H1 (cell line): ENCODE data around the gene KRT13. TPM values are rescaled to one million over a fixed set of nuclear protein-coding genes. Genes with fewer than 3 reads are reported as not detected.

Experiments
- CTCF ChIA-PET: fragments of 300-600 bp; sonication (Branson Sonifier 250); formaldehyde crosslinking; loops from one replicate; lab custom pipeline; 2021; ENCODE audit not compliant: partially characterized antibody; lab: Charles Lee
- POLR2A ChIA-PET: fragments of 300-600 bp; sonication (Branson Sonifier 250); formaldehyde crosslinking; loops from one replicate; lab custom pipeline; 2021; ENCODE audit warnings: inconsistent platforms; ENCODE audit not compliant: partially characterized antibody; lab: Charles Lee
- DNase-seq, 2 experiments: peaks; one replicate each; pipeline versions ENCODE4 v3.0.0 to v3.0.0-alpha.2; 2010 to 2022; ENCODE audit warnings: low spot score in 2 of 2, low read depth in 1 of 2, mixed read lengths in 1 of 2
- FAIRE-seq: peaks from 2 replicates; lab custom pipeline; 2011; peaks lifted over from hg19 to GRCh38; lab: Jason Lieb, UNC
- H2AFZ ChIP-seq: 2 replicates; pipeline ENCODE4 v1.8.1; 2012; ENCODE audit warnings: low read length, inconsistent platforms
- H2AK5ac ChIP-seq: 2 replicates; pipeline ENCODE4 v1.6.1; 2013; ENCODE audit warnings: low read depth, low read length
- H2BK120ac ChIP-seq: replicated peaks from 2 replicates; pipeline ENCODE3; 2013; ENCODE audit warnings: low read depth, low read length, inconsistent platforms
- H2BK12ac ChIP-seq: 2 replicates; pipeline ENCODE4 v1.6.1; 2013; ENCODE audit warnings: low read depth, low read length
- H2BK15ac ChIP-seq: 2 replicates; pipeline ENCODE4 v1.6.1; 2013; ENCODE audit warnings: low read length
- H2BK20ac ChIP-seq: 2 replicates; pipeline ENCODE4 v1.6.1; 2013; ENCODE audit warnings: low read length
- H2BK5ac ChIP-seq: 2 replicates; pipeline ENCODE4 v1.6.1; 2013; ENCODE audit warnings: low read depth, low read length
- H3K14ac ChIP-seq: 2 replicates; pipeline ENCODE4 v1.6.1; 2013; ENCODE audit warnings: inconsistent platforms; ENCODE audit not compliant: insufficient read length
- H3K18ac ChIP-seq: 2 replicates; pipeline ENCODE4 v1.6.1; 2013; ENCODE audit warnings: low read length; ENCODE audit errors: extremely low read depth
- H3K23ac ChIP-seq: 2 replicates; pipeline ENCODE4 v1.6.1; 2013; ENCODE audit warnings: inconsistent platforms; ENCODE audit not compliant: insufficient read length
- H3K23me2 ChIP-seq: 2 replicates; pipeline ENCODE4 v1.6.1; 2013; ENCODE audit warnings: low read depth, low read length
- H3K27ac ChIP-seq: 2 replicates; pipeline ENCODE4 v1.6.1; 2011; ENCODE audit warnings: low read depth, low read length, inconsistent platforms
- H3K27me3 ChIP-seq, 4 experiments: replicated peaks in 1 of 4; 1 replicate in 1 of 4; 2 replicates in 3 of 4; pipeline versions ENCODE4 v1.6.1 to v1.8.1; 2011 to 2013; ENCODE audit warnings: low read length in 3 of 4, mild to moderate bottlenecking in 3 of 4, inconsistent platforms in 2 of 4, mixed read lengths in 2 of 4, moderate library complexity in 1 of 4; ENCODE audit not compliant: control insufficient read depth in 3 of 4, insufficient read depth in 3 of 4; ENCODE audit errors: extremely low read depth in 1 of 4
- H3K36me3 ChIP-seq, 4 experiments: 2 replicates each; pipeline versions ENCODE4 v1.6.1 to v1.8.1; 2011 to 2013; ENCODE audit warnings: mild to moderate bottlenecking in 4 of 4, low read length in 3 of 4, moderate library complexity in 2 of 4, control low read depth in 1 of 4, inconsistent platforms in 1 of 4; ENCODE audit not compliant: insufficient read depth in 4 of 4, control insufficient read depth in 2 of 4
- H3K4ac ChIP-seq: replicated peaks from 2 replicates; pipeline ENCODE3; 2013; ENCODE audit warnings: low read length, low read depth, mixed read lengths, inconsistent platforms; ENCODE audit not compliant: insufficient read length
- H3K4me1 ChIP-seq, 4 experiments: replicated peaks in 1 of 4; 1 replicate in 1 of 4; 2 replicates in 3 of 4; pipeline versions ENCODE4 v1.6.1 to v1.8.1; 2011 to 2013; ENCODE audit warnings: low read length in 3 of 4, inconsistent platforms in 2 of 4, mixed read lengths in 1 of 4; ENCODE audit not compliant: insufficient read depth in 4 of 4, control insufficient read depth in 3 of 4
- H3K4me2 ChIP-seq, 2 experiments: 2 replicates each; pipeline versions ENCODE4 v1.6.1 to v1.8.1; 2011 to 2013; ENCODE audit warnings: low read depth in 2 of 2, low read length in 2 of 2, control low read depth in 1 of 2, inconsistent platforms in 1 of 2, mild to moderate bottlenecking in 1 of 2; ENCODE audit not compliant: insufficient read depth in 1 of 2
- H3K4me3 ChIP-seq, 4 experiments: fragments of 200-600, 300-600 bp in 1 of 4; sonication (generic), shearing (Covaris generic), sonication (Bioruptor Twin) in 1 of 4; 2 replicates each; pipeline versions ENCODE4 v1.5.1 to v1.8.1; 2011 to 2016; ENCODE audit warnings: low read length in 4 of 4, low read depth in 3 of 4, control low read depth in 2 of 4, inconsistent platforms in 2 of 4, mild to moderate bottlenecking in 2 of 4, mixed read lengths in 1 of 4, moderate library complexity in 1 of 4; ENCODE audit not compliant: insufficient read depth in 2 of 4; ENCODE audit errors: extremely low read depth in 1 of 4
- H3K56ac ChIP-seq: replicated peaks from 2 replicates; pipeline ENCODE3; 2013; ENCODE audit warnings: low read depth, mild to moderate bottlenecking, mixed read lengths, low read length, inconsistent platforms; ENCODE audit not compliant: insufficient read length
- H3K79me1 ChIP-seq: 2 replicates; pipeline ENCODE4 v1.6.1; 2013; ENCODE audit warnings: low read depth, low read length, control low read depth
- H3K79me2 ChIP-seq, 2 experiments: 2 replicates each; pipeline versions ENCODE4 v1.6.1 to v1.8.1; 2012 to 2013; ENCODE audit warnings: low read length in 2 of 2, mild to moderate bottlenecking in 2 of 2, inconsistent platforms in 1 of 2; ENCODE audit not compliant: insufficient read depth in 2 of 2, control insufficient read depth in 1 of 2
- H3K9ac ChIP-seq, 4 experiments: replicated peaks in 1 of 4; 1 replicate in 1 of 4; 2 replicates in 3 of 4; pipeline versions ENCODE4 v1.6.1 to v1.8.1; 2011 to 2013; ENCODE audit warnings: low read depth in 3 of 4, low read length in 3 of 4, control low read depth in 2 of 4, mild to moderate bottlenecking in 2 of 4, moderate library complexity in 2 of 4, inconsistent platforms in 1 of 4; ENCODE audit errors: extremely low read depth in 1 of 4
- H3K9me3 ChIP-seq, 2 experiments: 2 replicates each; pipeline versions ENCODE4 v1.6.1 to v1.8.1; 2012 to 2013; ENCODE audit warnings: mild to moderate bottlenecking in 2 of 2, moderate library complexity in 2 of 2, control low read depth in 1 of 2, inconsistent platforms in 1 of 2, low read depth in 1 of 2, low read length in 1 of 2, mixed read lengths in 1 of 2; ENCODE audit not compliant: insufficient read depth in 2 of 2
- H4K20me1 ChIP-seq, 2 experiments: replicated peaks in 1 of 2; 2 replicates each; pipeline versions ENCODE3 to v1.8.1; 2011 to 2013; ENCODE audit warnings: inconsistent platforms in 2 of 2, low read length in 2 of 2, mild to moderate bottlenecking in 1 of 2; ENCODE audit not compliant: insufficient read depth in 2 of 2, control insufficient read depth in 1 of 2
- H4K5ac ChIP-seq: 2 replicates; pipeline ENCODE4 v1.6.1; 2013; ENCODE audit warnings: low read length, low read depth, mixed read lengths, inconsistent platforms; ENCODE audit not compliant: insufficient read length
- H4K8ac ChIP-seq: 2 replicates; pipeline ENCODE4 v1.8.0; 2013; ENCODE audit warnings: mild to moderate bottlenecking, moderate library complexity, low read length, inconsistent platforms; ENCODE audit not compliant: insufficient read depth; ENCODE audit errors: extremely low read depth
- H4K91ac ChIP-seq: replicated peaks from 2 replicates; pipeline ENCODE3; 2013; ENCODE audit warnings: low read length, mixed read lengths, inconsistent platforms; ENCODE audit not compliant: insufficient read length
- ASH2L ChIP-seq: fragments of 200-600, 300-600 bp; sonication (generic); IDR thresholded peaks from one replicate; pipeline ENCODE4 v1.7.1; 2017; ENCODE audit warnings: low read length
- BACH1 ChIP-seq: IDR thresholded peaks from 2 replicates; pipeline ENCODE4 v1.6.1; 2012; ENCODE audit warnings: low read length, improper control_type of control experiment
- CHD1 ChIP-seq: IDR thresholded peaks from 2 replicates; pipeline ENCODE4 v1.6.1; 2012; ENCODE audit warnings: low read depth, low read length, improper control_type of control experiment
- EZH2 ChIP-seq: fragments of 200-600 bp; sonication (generic); IDR thresholded peaks from 2 replicates; pipeline ENCODE4 v1.7.1; 2012; ENCODE audit warnings: low read depth, mild to moderate bottlenecking, moderate library complexity, low read length, inconsistent platforms; ENCODE audit not compliant: severe bottlenecking
- GTF2F1 ChIP-seq: IDR thresholded peaks from 2 replicates; pipeline ENCODE4 v1.6.1; 2012; ENCODE audit warnings: low read depth, low read length, improper control_type of control experiment, borderline replicate concordance
- HDAC6 ChIP-seq: IDR thresholded peaks from one replicate; pipeline ENCODE4 v1.7.1; 2012; ENCODE audit warnings: low read depth, mild to moderate bottlenecking, inconsistent platforms, low read length, moderate library complexity
- KDM4A ChIP-seq: IDR thresholded peaks from one replicate; pipeline ENCODE4 v1.7.1; 2012; ENCODE audit warnings: low read depth, mild to moderate bottlenecking, moderate library complexity, low read length, inconsistent platforms; ENCODE audit not compliant: severe bottlenecking
- MAFK ChIP-seq: IDR thresholded peaks from 2 replicates; pipeline ENCODE4 v1.6.1; 2012; ENCODE audit warnings: low read depth, mild to moderate bottlenecking, improper control_type of control experiment, low read length
- RFX5 ChIP-seq: IDR thresholded peaks from 2 replicates; pipeline ENCODE4 v1.6.1; 2011; ENCODE audit warnings: low read depth, low read length, improper control_type of control experiment, borderline replicate concordance
- SAP30 ChIP-seq: fragments of 300-600 bp; sonication (generic); IDR thresholded peaks from 2 replicates; pipeline ENCODE4 v1.7.1; 2012; ENCODE audit warnings: low read length, moderate library complexity, mild to moderate bottlenecking, inconsistent platforms; ENCODE audit not compliant: insufficient read depth, insufficient replicate concordance
- SIN3A ChIP-seq, 2 experiments: IDR thresholded peaks in 1 of 2; conservative IDR thresholded peaks in 1 of 2; 2 replicates each; pipeline ENCODE4 v1.6.1; 2011 to 2012; ENCODE audit warnings: low read length in 2 of 2, improper control_type of control experiment in 1 of 2, low read depth in 1 of 2, mild to moderate bottlenecking in 1 of 2
- SP1 ChIP-seq: IDR thresholded peaks from 2 replicates; pipeline ENCODE4 v1.6.1; 2011; ENCODE audit warnings: low read depth, low read length
- SP4 ChIP-seq: IDR thresholded peaks from 2 replicates; pipeline ENCODE4 v1.6.1; 2012; ENCODE audit warnings: low read length, inconsistent platforms
- WGBS, 2 experiments: shearing (Covaris generic) in 1 of 2; methylation state at CpG; one replicate each; pipeline versions ENCODE4 v1.1.6 to v1.1.7; 2013 to 2015; ENCODE audit warnings: low lambda C conversion rate in 2 of 2, mixed read lengths in 2 of 2, inconsistent platforms in 1 of 2, low coverage in 1 of 2, missing lambda C conversion rate in 1 of 2; ENCODE audit not compliant: insufficient replicate concordance in 2 of 2, insufficient coverage in 1 of 2, insufficient read length in 1 of 2; ENCODE audit errors: extremely low coverage in 1 of 2, missing lambda C conversion rate in 1 of 2; 5-methylcytosine and 5-hydroxymethylcytosine counted together
- polyA plus RNA-seq, 7 experiments: library from polyadenylated mRNA; depleted of rRNA in 3 of 7; stranded (reverse) in 5 of 7; unstranded in 2 of 7; fragments of >200 nt in 5 of 7; fragments of 200-250 nt in 2 of 7; gene quantifications; 1 replicate in 5 of 7; 2 replicates in 1 of 7; 4 replicates in 1 of 7; pipeline versions ENCODE4 v1.2.1 to v1.2.3, GENCODE V29; 2011 to 2013; ENCODE audit warnings: missing spikeins in 2 of 7, mixed read lengths in 2 of 7
- total RNA-seq: library from RNA; stranded (reverse); fragmentation: NEBNext Ultra II Directional; extraction: Animal tissue kit (Norgen Biotek cat#: 25700); gene quantifications from 2 replicates; pipeline ENCODE4 v1.2.1, GENCODE V29; 2021

Gene KRT13
- total and polyA plus RNA-seq, 2 of the 8 experiments (the other 6 are each of a cell fraction or from before 2014, with no cell fraction given) = 0.09 TPM; not detected in 1

- no peak overlapping the region for H3K4me2 ChIP-seq
- H4K91ac ChIP-seq = no peak overlapping the region
- H3K23ac ChIP-seq = no peak overlapping the region
- H3K4ac ChIP-seq = no peak overlapping the region
- H3K27me3 ChIP-seq = no peaks in the 10 kb centered on the region; a peak in 1 of 7 replicates
- H3K14ac ChIP-seq = no peak overlapping the region
- no peak overlapping the region for H4K5ac ChIP-seq
- H3K4me3 ChIP-seq = no peak overlapping the region
- 88% methylated on average over 1 of the region's 1 CpG; no CpG with 5 or more reads in 1 of the 2 experiments for WGBS, 2 experiments
- H3K79me2 ChIP-seq = peaks cover 0 to 4% of the 10 kb centered on the region in 2 experiments; a peak in 3 of 4 replicates
- no peak overlapping the region for H3K18ac ChIP-seq
- H2AK5ac ChIP-seq = no peak overlapping the region
- H3K4me1 ChIP-seq = peaks cover 6 to 22% (median 12%) of the 10 kb centered on the region in 4 experiments
- H3K36me3 ChIP-seq = no peaks in the 10 kb centered on the region
- H2BK12ac ChIP-seq = no peak overlapping the region
- FAIRE-seq (no peak), DNase-seq (no peak)
- H3K9me3 ChIP-seq = no peaks in the 10 kb centered on the region
- no peaks in the 10 kb centered on the region for H3K79me1 ChIP-seq
- POLR2A ChIA-PET = interaction anchor here (1.4 kb wide), 1 partner anchor 156 kb away, joined by 4 read pairs; the partner anchor contains the start of gene EIF1
- no peak overlapping the region for H2BK120ac ChIP-seq
- CTCF ChIA-PET = interaction anchor here (0.6 to 7.4 kb wide), 6 partner anchors 10 to 38 kb away, joined by 3 to 79 read pairs (median 4); no protein-coding TSS in a partner anchor
- no peak overlapping the region for H3K27ac ChIP-seq
- no peak overlapping the region for H2BK5ac ChIP-seq
- peaks cover 3% of the 10 kb centered on the region; the same call in 1 of the 2 replicates for H3K23me2 ChIP-seq
- H3K9ac ChIP-seq = no peak overlapping the region
- H3K56ac ChIP-seq = no peak overlapping the region
- peaks cover 0 to 2% of the 10 kb centered on the region in 2 experiments for H4K20me1 ChIP-seq
- TF ChIP-seq SP4 (no peak), RFX5 (no peak), GTF2F1 (no peak), CHD1 (no peak), KDM4A (no peak), EZH2 (no peak), ASH2L (no peak), SIN3A (conservative IDR thresholded peaks at IDR 0.05 in 1 of 2, IDR thresholded peaks at IDR 0.05 in 1 of 2; ENCODE audit: low read depth in 1 of 2, low read length in 2 of 2) (no peak), HDAC6 (no peak), SAP30 (no peak), MAFK (no peak), BACH1 (no peak), SP1 (no peak)
- no peak overlapping the region for H2AFZ ChIP-seq
- no peak overlapping the region for H2BK15ac ChIP-seq
- no peak overlapping the region for H2BK20ac ChIP-seq
- H4K8ac ChIP-seq = no peak overlapping the region
Observed at GRCh38 chr17:41531993-41532392, 26.6 kb upstream of the KRT13 start.
